ENCODE data around the gene ATG4B. TPM values are rescaled to one million over a fixed set of nuclear protein-coding genes. Genes with fewer than 3 reads are reported as not detected.

ATG4B gene
- total and polyA plus RNA-seq, 2 of the 8 experiments (the other 6 are each of a cell fraction or from before 2014, with no cell fraction given) = 103 to 155 TPM

DNA sequence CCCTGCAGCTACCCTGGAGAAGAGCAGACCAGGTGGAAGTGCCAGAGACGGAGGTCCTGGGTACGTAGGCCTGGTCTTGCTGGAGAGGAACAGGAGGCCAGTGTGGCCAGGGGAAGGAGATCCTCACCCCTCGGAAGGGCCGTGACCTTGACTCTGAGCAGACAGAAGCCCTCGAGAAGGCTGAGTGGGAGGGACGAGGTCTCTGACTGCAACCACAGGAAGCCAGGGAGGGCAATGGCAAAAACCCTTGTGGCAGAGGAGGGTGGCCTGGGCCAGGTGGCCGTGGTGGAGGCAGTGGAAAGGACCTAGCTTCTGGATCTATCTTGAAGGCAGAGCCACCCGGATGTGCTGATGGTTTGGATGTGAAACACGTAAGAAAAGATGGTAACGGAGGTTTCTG is 28.6 kb upstream of the ATG4B start:
- Histone ChIP-seq H3K36me3 (ENCODE audit: control insufficient read depth in 2 of 4, insufficient read depth in 4 of 4, low read length in 3 of 4) (peaks cover 0 to 4% (median 1%) of the 10 kb centered on the region in 4 experiments; a peak in 4 of 8 replicates), H3K4me1 (replicated peaks in 1 of 4; ENCODE audit: control insufficient read depth in 3 of 4, insufficient read depth in 4 of 4, low read length in 3 of 4) (no peaks in the 10 kb centered on the region), H2AK5ac (ENCODE audit: low read depth, low read length) (0 out of 2 replicates have a peak overlapping the region, but pooled peaks have one; percentile 76), H2AFZ (ENCODE audit: low read length) (no peak overlapping the region), H3K14ac (ENCODE audit: insufficient read length) (no peak overlapping the region), H2BK120ac (replicated peaks; ENCODE audit: low read depth, low read length) (no peak overlapping the region), H3K9ac (replicated peaks in 1 of 4; ENCODE audit: extremely low read depth in 1 of 4, low read depth in 3 of 4, low read length in 3 of 4) (no peak overlapping the region), H4K91ac (replicated peaks; ENCODE audit: insufficient read length, low read length) (no peak overlapping the region), H3K23ac (ENCODE audit: insufficient read length) (no peak overlapping the region), H4K5ac (ENCODE audit: insufficient read length, low read depth, low read length) (no peak overlapping the region), H2BK20ac (ENCODE audit: low read length) (no peak overlapping the region), H3K4ac (replicated peaks; ENCODE audit: insufficient read length, low read depth, low read length) (no peak overlapping the region), H3K56ac (replicated peaks; ENCODE audit: insufficient read length, low read depth, low read length) (no peak overlapping the region), H3K4me2 (ENCODE audit: insufficient read depth in 1 of 2, low read depth in 2 of 2, low read length in 2 of 2) (no peak overlapping the region; a peak in 1 of 4 replicates), H3K9me3 (ENCODE audit: insufficient read depth in 2 of 2, low read depth in 1 of 2, low read length in 1 of 2) (no peaks in the 10 kb centered on the region), H3K79me1 (ENCODE audit: low read depth, low read length) (peaks cover 2% of the 10 kb centered on the region; the same call in 1 of the 2 replicates), H4K8ac (ENCODE audit: extremely low read depth, insufficient read depth, low read length) (no peak overlapping the region; the same call in 1 of the 2 replicates), H2BK5ac (ENCODE audit: low read depth, low read length) (no peak overlapping the region), H3K18ac (ENCODE audit: extremely low read depth, low read length) (no peak overlapping the region), H3K79me2 (ENCODE audit: control insufficient read depth in 1 of 2, insufficient read depth in 2 of 2, low read length in 2 of 2) (peaks cover 6 to 19% of the 10 kb centered on the region in 2 experiments), H3K27me3 (replicated peaks in 1 of 4; ENCODE audit: control insufficient read depth in 3 of 4, extremely low read depth in 1 of 4, insufficient read depth in 3 of 4, low read length in 3 of 4) (no peaks in the 10 kb centered on the region), H3K27ac (ENCODE audit: low read depth, low read length) (no peak overlapping the region), H2BK15ac (ENCODE audit: low read length) (no peak overlapping the region), H3K4me3 (ENCODE audit: extremely low read depth in 1 of 4, insufficient read depth in 2 of 4, low read depth in 3 of 4, low read length in 4 of 4) (no peak overlapping the region), H4K20me1 (replicated peaks in 1 of 2; ENCODE audit: control insufficient read depth in 1 of 2, insufficient read depth in 2 of 2, low read length in 2 of 2) (peaks cover 2 to 7% of the 10 kb centered on the region in 2 experiments), H3K23me2 (ENCODE audit: low read depth, low read length) (peaks cover 5% of the 10 kb centered on the region; the same call in 1 of the 2 replicates), H2BK12ac (ENCODE audit: low read depth, low read length) (no peak overlapping the region)
- WGBS, 2 experiments (ENCODE audit: extremely low coverage in 1 of 2, insufficient coverage in 1 of 2, insufficient read length in 1 of 2, insufficient replicate concordance in 2 of 2, low coverage in 1 of 2, low lambda C conversion rate in 2 of 2, missing lambda C conversion rate in 1 of 2) = 93% methylated on average over 10 of the region's 10 CpGs; no CpG with 5 or more reads in 1 of the 2 experiments
- ChIA-PET CTCF (ENCODE audit: partially characterized antibody) (interaction anchor here (0.8 to 3.8 kb wide), 4 partner anchors 10 to 185 kb away, joined by 3 to 18 read pairs (median 4); no protein-coding TSS in a partner anchor), POLR2A (ENCODE audit: partially characterized antibody) (interaction anchor here (0.9 to 2.4 kb wide), 4 partner anchors 24 to 93 kb away, joined by 3 to 9 read pairs (median 4); partner anchors contain the start of genes DTYMK and ING5)
- DNase-seq (ENCODE audit: low read depth in 1 of 2, low spot score in 2 of 2) = no peak
- no peak for TF ChIP-seq TBP (IDR thresholded peaks at IDR 0.05; ENCODE audit: low read depth, low read length)
- no peak for TF ChIP-seq NRF1 (IDR thresholded peaks at IDR 0.05; ENCODE audit: low read depth, low read length)
- no peak for TF ChIP-seq POU5F1 (IDR thresholded peaks at IDR 0.05; ENCODE audit: low read depth, low read length)
- TF ChIP-seq KDM4A (IDR thresholded peaks at IDR 0.05; ENCODE audit: low read depth, low read length, severe bottlenecking) = no peak
- FAIRE-seq = no peak

Data from H1 (cell line).